ENCODE measurements around the gene CNIH1.
"Not testable (repeated sequence)": the region's sequence is repeated elsewhere in the genome, so short reads cannot be mapped to it uniquely, and the experiment has no call there.

CNIH1 gene

GRCh38 chr14:54478636-54479215 is 37.6 kb upstream of the CNIH1 start:
- Histone ChIP-seq H3K9me3 (ENCODE audit: control insufficient read depth, insufficient read depth, low read length) (no peaks in the 10 kb centered on the region), H3K9ac (ENCODE audit: low read depth, low read length) (no peak overlapping the region), H3K4me1 (ENCODE audit: insufficient read depth, low read length) (no peaks in the 10 kb centered on the region), H3K36me3 (ENCODE audit: insufficient read depth, low read length) (peaks cover 4% of the 10 kb centered on the region; the same call in 1 of the 2 replicates)

GRCh38 chr14:54475911-54476310 is 34.7 kb upstream of the CNIH1 start:
- H3K9ac ChIP-seq (ENCODE audit: low read depth, low read length): no peak overlapping the region
- H3K9me3 ChIP-seq (ENCODE audit: control insufficient read depth, insufficient read depth, low read length): no peaks in the 10 kb centered on the region
- no peaks in the 10 kb centered on the region for H3K4me1 ChIP-seq (ENCODE audit: insufficient read depth, low read length)
- H3K36me3 ChIP-seq (ENCODE audit: insufficient read depth, low read length): peaks cover 4% of the 10 kb centered on the region; the same call in 1 of the 2 replicates

DNA sequence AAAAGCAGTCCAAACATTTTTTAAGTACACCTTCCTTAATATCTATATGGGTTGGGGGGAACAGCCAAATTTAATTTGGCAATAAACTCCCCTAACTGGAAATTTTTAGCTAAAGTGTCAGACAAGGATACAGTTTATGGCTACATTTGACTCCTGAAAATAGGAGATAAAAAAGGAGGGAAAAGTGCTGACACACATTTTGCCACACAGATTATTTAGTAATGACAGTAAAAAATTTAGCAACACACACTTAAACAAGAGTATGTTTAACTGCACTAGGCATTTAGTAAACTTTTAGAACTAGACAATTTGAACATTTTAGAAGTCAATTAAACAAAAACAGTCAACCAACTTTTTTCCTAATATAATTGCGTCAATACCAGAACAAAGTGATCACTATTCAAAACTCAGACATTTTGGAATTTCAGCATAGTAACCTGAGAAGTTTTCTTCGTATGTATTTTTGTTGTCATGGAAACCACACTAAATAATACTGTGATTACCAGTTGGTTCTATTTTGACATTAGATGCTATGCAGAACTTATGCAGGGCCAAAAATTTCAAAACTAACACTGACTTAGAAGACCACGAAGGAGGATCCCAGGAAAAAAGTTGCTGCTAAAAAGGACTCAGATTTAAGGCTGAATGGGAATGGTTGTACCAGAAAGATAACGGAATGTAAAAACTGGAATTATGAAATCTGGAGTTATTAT is 34.2 kb upstream of the CNIH1 start:
- no peaks in the 10 kb centered on the region for H3K4me1 ChIP-seq (ENCODE audit: insufficient read depth, low read length)
- H3K9me3 ChIP-seq (ENCODE audit: control insufficient read depth, insufficient read depth, low read length): no peaks in the 10 kb centered on the region
- H3K36me3 ChIP-seq (ENCODE audit: insufficient read depth, low read length): peaks cover 4% of the 10 kb centered on the region; the same call in 1 of the 2 replicates
- H3K9ac ChIP-seq (ENCODE audit: low read depth, low read length): no peak overlapping the region

GRCh38 chr14:54474232-54474793 is 33.1 kb upstream of the CNIH1 start:
- Histone ChIP-seq H3K36me3 (ENCODE audit: insufficient read depth, low read length) (peaks cover 4% of the 10 kb centered on the region; the same call in 1 of the 2 replicates), H3K9me3 (ENCODE audit: control insufficient read depth, insufficient read depth, low read length) (no peaks in the 10 kb centered on the region), H3K4me1 (ENCODE audit: insufficient read depth, low read length) (no peaks in the 10 kb centered on the region), H3K9ac (ENCODE audit: low read depth, low read length) (no peak overlapping the region)

- H3K36me3 ChIP-seq (ENCODE audit: insufficient read depth, low read length): no peaks in the 10 kb centered on the region
- H3K4me1 ChIP-seq (ENCODE audit: insufficient read depth, low read length): no peaks in the 10 kb centered on the region
- H3K9ac ChIP-seq (ENCODE audit: low read depth, low read length): no peak overlapping the region
- H3K9me3 ChIP-seq (ENCODE audit: control insufficient read depth, insufficient read depth, low read length): no peaks in the 10 kb centered on the region
Observed at GRCh38 chr14:54472315-54472714, 31.1 kb upstream of the CNIH1 start.

GRCh38 chr14:54471641-54472040 is 30.5 kb upstream of the CNIH1 start:
- no peak overlapping the region for H3K9ac ChIP-seq (ENCODE audit: low read depth, low read length)
- no peaks in the 10 kb centered on the region for H3K36me3 ChIP-seq (ENCODE audit: insufficient read depth, low read length)
- H3K4me1 ChIP-seq (ENCODE audit: insufficient read depth, low read length): no peaks in the 10 kb centered on the region
- peaks cover 4% of the 10 kb centered on the region; the same call in 1 of the 2 replicates for H3K9me3 ChIP-seq (ENCODE audit: control insufficient read depth, insufficient read depth, low read length)

GRCh38 chr14:54470701-54471100 is 29.5 kb upstream of the CNIH1 start:
- no peaks in the 10 kb centered on the region for H3K4me1 ChIP-seq (ENCODE audit: insufficient read depth, low read length)
- H3K9ac ChIP-seq (ENCODE audit: low read depth, low read length): no peak overlapping the region
- no peaks in the 10 kb centered on the region for H3K36me3 ChIP-seq (ENCODE audit: insufficient read depth, low read length)
- peaks cover 4% of the 10 kb centered on the region; the same call in 1 of the 2 replicates for H3K9me3 ChIP-seq (ENCODE audit: control insufficient read depth, insufficient read depth, low read length)

DNA sequence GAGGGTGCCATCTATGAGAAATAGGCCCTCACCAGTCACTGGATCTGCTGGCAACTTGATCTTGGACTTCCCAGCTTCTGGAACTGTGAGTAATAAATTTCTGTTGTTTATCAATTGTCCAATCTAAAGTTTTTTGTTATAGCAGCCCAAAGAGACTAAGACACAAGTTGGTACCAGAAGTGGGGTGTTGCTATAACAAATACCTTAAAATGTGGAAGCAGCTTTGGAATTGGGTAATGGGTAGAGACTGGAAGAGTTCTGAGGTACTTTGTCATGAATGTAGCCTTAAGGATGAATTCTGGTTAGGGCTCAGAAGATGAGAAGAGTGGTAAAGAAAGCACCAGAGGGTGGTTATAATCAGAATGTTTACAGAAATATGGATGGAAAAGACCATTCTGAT is 26.1 kb upstream of the CNIH1 start:
- no peak overlapping the region for H3K9ac ChIP-seq (ENCODE audit: low read depth, low read length)
- H3K36me3 ChIP-seq (ENCODE audit: insufficient read depth, low read length): no peaks in the 10 kb centered on the region
- peaks cover 4% of the 10 kb centered on the region; the same call in 1 of the 2 replicates for H3K9me3 ChIP-seq (ENCODE audit: control insufficient read depth, insufficient read depth, low read length)
- H3K4me1 ChIP-seq (ENCODE audit: insufficient read depth, low read length): no peaks in the 10 kb centered on the region

- no peak overlapping the region for H3K9ac ChIP-seq (ENCODE audit: low read depth, low read length)
- peaks cover 4% of the 10 kb centered on the region; the same call in 1 of the 2 replicates for H3K9me3 ChIP-seq (ENCODE audit: control insufficient read depth, insufficient read depth, low read length)
- no peaks in the 10 kb centered on the region for H3K36me3 ChIP-seq (ENCODE audit: insufficient read depth, low read length)
- H3K4me1 ChIP-seq (ENCODE audit: insufficient read depth, low read length): no peaks in the 10 kb centered on the region
Observed at GRCh38 chr14:54465654-54466053, 24.5 kb upstream of the CNIH1 start.

GRCh38 chr14:54462048-54462447 is 20.9 kb upstream of the CNIH1 start:
- Histone ChIP-seq H3K9me3 (ENCODE audit: control insufficient read depth, insufficient read depth, low read length) (peaks cover 7% of the 10 kb centered on the region), H3K36me3 (ENCODE audit: insufficient read depth, low read length) (no peaks in the 10 kb centered on the region), H3K9ac (ENCODE audit: low read depth, low read length) (no peak overlapping the region), H3K4me1 (ENCODE audit: insufficient read depth, low read length) (no peaks in the 10 kb centered on the region)

DNA sequence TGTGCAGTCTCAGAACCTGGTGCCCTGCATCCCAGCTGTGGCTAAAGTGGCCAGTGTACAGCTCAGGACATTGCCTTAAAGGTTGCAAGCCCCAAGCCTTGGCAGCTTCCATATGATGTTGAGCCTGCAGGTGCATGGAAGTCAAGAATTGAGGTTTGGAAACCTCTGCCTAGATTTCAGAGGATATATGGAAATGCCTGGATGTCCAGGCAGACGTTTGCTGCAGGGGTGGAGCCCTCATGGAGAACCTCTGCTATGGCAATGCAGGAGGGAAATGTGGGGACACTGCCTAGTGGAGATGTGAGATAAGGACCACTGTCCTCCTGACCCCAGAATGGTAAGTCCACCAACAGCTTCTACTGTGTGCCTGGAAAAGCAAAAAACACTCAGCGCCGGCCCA is 17.9 kb upstream of the CNIH1 start:
- Histone ChIP-seq H3K9me3 (ENCODE audit: control insufficient read depth, insufficient read depth, low read length) (peaks cover 4% of the 10 kb centered on the region), H3K9ac (ENCODE audit: low read depth, low read length) (no peak overlapping the region), H3K4me1 (ENCODE audit: insufficient read depth, low read length) (no peaks in the 10 kb centered on the region), H3K36me3 (ENCODE audit: insufficient read depth, low read length) (no peaks in the 10 kb centered on the region)

DNA sequence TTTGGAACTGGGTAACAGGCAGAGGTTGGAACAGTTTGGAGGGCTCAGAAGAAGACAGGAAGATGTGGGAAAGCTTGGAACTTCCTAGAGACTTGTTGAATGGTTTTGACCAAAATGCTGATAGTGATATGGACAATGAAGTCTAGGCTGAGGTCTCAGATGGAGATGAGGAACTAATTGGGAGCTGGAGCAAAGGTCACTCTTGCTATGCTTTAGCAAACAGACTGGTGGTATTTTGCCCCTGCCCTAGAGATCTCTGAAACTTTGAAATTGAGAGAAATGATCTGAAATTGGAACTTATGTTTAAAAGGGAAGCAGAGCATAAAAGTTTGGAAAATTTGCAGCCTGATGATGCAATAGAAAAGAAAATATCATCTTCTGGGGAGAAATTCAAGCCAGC is 17.4 kb upstream of the CNIH1 start:
- H3K36me3 ChIP-seq (ENCODE audit: insufficient read depth, low read length); H3K9me3 ChIP-seq (ENCODE audit: control insufficient read depth, insufficient read depth, low read length); H3K4me1 ChIP-seq (ENCODE audit: insufficient read depth, low read length); H3K9ac ChIP-seq (ENCODE audit: low read depth, low read length): not testable (repeated sequence)

DNA sequence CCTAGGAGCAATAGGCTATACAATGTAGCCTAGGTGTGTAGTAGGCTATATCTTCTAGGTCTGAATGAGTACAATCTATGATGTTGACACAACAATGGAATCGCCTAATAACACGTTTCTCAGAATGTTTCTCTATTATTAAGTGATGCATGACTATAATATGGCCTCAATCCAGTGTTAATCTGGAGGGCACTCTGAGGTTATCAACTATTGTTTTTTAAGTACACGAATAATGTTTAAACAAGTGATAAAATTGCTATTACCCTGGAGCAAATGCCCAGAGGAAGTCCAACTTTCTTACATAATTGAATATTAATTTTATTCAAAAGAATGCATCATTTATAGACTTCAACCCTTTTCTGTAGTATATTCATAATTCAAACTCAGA is 16.4 kb upstream of the CNIH1 start:
- no peaks in the 10 kb centered on the region for H3K4me1 ChIP-seq (ENCODE audit: insufficient read depth, low read length)
- no peaks in the 10 kb centered on the region for H3K36me3 ChIP-seq (ENCODE audit: insufficient read depth, low read length)
- no peak overlapping the region for H3K9ac ChIP-seq (ENCODE audit: low read depth, low read length)
- H3K9me3 ChIP-seq (ENCODE audit: control insufficient read depth, insufficient read depth, low read length): peaks cover 4% of the 10 kb centered on the region

DNA sequence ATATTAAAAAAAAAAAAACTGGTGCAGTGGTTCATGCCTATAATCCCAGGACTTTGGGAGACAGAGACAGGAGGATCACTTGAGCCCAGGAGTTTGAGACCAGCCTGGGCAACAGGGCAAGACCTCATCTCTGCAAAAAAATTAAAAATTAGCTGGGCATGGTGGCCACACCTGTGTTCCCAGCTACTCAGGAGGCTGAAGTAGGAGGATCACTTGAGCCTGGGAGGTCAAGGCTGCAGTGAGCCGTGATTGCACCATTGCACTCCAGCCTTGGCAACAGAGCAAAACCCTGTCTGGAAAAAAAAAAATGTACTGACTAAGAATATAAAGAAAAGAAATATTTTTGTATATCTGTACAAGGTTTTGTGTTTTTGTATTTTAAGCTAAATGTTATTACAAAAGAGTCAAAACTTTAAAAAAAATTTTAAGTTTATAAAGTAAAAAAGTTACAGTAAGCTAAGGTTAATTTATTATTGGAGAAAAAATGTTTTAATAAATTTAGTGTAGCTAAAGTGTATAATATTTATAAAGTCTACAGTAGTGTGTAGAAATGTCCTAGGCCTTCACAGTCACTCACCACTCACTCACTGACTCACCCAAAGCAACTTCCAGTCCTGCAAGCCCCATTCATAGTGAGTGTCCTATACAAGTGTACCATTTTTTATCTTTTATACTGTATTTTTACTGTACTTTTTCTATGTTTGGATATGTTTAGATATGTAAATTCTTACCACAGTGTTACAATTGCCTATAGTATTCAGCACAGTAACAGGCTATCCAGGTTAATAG is 15.8 kb upstream of the CNIH1 start:
- not testable (repeated sequence) for H3K9me3 ChIP-seq (ENCODE audit: control insufficient read depth, insufficient read depth, low read length); H3K36me3 ChIP-seq (ENCODE audit: insufficient read depth, low read length); H3K9ac ChIP-seq (ENCODE audit: low read depth, low read length); H3K4me1 ChIP-seq (ENCODE audit: insufficient read depth, low read length)

All from ES-I3 (cell line).